HG03439 (cell line): ENCODE data around the gene PCID2.
"Not testable (repeated sequence)": the region's sequence is repeated elsewhere in the genome, so short reads cannot be mapped to it uniquely, and the experiment has no call there.

Source experiments
- ATAC-seq: cut with Tn5 transposase; IDR thresholded peaks from one replicate; pipeline ENCODE4 v1.9.1; 2021; ENCODE audit warnings: mild to moderate bottlenecking, moderate library complexity; ENCODE audit not compliant: unreplicated experiment

Gene PCID2

DNA sequence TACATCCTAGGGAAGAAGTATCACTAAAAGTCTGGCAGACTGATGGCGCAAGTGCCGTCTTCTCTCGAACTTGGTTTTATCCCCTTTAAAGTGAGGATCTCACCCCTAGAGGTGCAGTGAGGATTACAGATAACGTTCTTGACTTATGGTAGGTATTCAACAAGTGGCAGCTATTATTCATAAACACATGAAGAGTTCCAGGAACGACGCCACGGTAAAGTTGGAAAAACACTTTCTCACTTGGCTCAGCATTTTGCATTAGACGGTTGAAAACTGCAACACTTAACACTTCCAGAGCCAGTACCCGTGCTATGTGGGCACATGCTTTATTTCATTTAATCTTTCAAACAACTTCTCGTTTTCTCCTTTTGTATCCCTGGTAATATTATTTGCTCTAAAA, 41.3 kb downstream of the PCID2 start:
- no peak for ATAC-seq

DNA sequence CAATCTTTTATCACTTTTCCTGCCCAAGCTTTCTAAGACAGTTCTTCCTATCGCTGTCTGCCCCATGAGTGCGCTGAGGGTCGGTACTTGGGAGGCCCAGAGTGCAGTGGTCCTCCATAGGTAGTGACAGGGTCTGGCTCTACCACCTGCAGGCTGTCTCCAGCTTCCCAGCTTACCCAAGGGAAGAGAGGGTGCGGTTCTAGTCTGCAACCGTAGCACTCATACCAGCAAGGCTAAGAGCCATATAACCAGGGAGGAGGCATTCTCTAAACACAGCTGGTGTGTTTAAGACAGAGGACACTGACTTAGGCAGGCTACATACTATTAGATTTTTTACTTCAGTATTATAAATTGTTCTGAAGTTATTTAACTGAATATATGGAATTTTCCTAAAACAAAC, 41.8 kb downstream of the PCID2 start:
- no peak for ATAC-seq

DNA sequence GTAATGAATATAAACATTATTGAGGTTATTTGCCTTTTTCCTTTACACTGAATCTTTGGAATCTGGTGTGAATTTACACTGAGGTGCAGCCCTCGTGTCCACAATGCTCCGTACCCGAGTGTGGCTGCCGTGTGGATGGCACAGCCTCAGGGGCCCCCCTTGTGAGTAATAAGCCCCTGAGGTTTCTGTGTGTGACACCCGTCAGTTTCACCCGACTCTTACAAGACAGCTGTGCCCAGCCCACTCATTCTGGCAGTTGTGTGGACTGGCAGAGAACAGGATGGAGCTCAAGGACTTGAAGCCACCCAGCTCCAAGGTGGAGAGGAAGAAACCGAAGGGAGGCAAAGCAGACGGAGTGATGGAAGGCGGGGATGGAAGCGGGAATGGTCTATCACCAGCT, 42.2 kb downstream of the PCID2 start:
- no peak for ATAC-seq

GRCh38 chr13:113164492-113164891, 44.0 kb downstream of the PCID2 start:
- ATAC-seq = no peak

DNA sequence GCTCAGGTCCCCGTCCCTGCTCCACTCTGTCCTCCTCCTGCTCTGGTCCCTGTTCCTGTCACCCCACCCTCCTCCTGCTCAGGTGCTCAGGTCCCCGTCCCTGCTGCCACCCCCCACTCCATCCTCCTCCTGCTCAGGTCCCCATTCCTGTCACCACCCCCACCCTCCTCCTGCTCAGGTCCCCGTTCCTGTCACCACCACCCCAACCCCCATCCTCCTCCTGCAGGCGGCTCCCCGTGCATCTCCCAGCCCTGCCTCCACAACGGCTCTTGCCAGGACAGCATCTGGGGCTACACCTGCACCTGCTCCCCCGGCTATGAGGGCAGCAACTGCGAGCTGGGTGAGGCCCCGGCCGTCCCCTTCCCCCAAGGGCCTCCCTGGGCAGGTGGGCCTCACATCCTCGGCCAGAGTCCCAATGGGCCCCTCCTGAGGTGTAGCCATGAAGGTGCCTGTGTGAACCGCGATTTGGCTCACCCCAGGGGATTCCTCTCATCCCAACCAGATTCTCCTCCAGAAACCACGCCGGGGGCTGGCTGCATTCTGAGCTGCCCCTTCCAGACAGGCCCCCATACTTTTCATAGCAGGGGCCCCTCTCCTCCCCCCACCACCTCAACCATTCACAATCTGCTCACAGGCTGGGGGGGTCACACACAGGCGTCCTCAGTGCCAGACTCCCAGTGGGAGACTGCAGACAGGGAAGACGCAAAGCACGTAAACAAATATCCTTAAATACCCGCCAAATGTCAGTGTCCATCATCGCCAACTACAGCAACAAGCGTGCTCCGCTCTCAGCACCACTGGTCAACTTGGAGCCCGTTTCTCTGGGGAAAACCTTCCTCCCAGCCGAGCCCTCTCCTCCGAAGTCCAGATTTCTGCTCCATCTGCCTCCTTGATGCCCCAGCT, 45.4 kb downstream of the PCID2 start:
- ATAC-seq = no peak

GRCh38 chr13:113161975-113162374, 46.5 kb downstream of the PCID2 start:
- not testable (repeated sequence) for ATAC-seq

DNA sequence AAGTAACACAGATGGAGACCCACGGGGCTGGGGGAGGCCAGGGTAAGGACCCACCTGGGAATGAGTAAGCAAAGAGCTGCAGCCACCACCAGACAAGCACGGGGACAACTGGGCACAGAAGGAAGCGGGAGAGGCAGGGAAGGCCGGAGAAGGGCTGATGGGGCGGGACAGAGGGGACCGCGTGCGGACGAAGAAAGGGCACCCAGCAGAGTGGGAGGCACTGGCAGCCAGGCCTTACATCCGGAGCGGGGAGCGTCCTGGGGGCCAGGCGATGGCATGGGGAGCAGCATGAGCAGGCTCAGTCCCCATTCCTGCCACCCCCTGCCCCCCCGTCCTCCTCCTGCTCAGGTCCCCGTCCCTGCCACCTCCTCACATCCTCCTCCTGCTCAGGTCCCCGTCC, 47.0 kb downstream of the PCID2 start:
- no peak for ATAC-seq

DNA sequence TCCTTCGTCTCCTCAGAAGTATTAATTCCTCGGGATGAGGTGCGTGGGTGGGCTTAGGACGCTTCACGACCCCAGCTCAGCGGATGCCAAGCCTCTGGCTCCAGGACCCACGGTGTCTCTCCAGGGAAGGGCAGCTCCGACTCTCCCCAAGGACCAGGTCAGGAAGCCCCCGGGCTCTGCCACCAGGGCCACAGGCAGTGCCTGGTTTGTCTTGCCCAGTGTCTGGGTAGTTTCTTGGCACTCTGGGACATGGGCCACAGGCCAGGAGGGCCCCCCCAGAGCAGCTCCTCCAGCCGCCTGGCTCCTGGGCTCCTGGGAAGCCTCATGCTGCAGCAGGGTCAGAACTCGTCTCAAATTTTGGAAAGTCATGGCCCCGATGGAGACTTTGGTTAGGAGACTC, 47.5 kb downstream of the PCID2 start:
- no peak for ATAC-seq

- ATAC-seq = no peak
Observed at GRCh38 chr13:113159701-113160100, 48.8 kb downstream of the PCID2 start.

DNA sequence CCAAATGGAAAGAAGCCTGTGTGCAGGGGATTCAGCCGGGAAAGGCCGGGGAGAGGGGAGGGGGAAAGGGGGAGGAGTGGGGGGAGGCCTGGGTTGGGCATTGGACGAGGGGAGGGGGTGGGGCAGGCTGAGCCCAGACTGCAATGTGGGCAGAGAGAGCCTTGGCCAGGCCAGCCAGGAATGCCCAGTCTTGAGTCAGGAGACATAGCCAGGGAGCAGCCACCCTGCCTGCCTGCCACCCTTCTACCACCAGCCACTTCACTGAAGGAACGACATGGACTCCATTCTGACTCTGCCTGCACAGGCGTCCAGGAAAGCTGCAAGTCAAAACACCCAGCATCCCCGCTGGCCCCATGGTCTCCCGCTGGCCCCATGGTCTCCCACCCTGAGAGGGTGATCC, 49.5 kb downstream of the PCID2 start:
- no peak for ATAC-seq

- no peak for ATAC-seq
Observed at GRCh38 chr13:113157929-113158747, 50.3 kb downstream of the PCID2 start, which contains the start of gene PROZ. PROZ (plus strand) TSS chr13:113158648; CDS start chr13:113158661, 13 bp downstream.

- no peak for ATAC-seq
Observed at GRCh38 chr13:113157206-113157928, 51.1 kb downstream of the PCID2 start.

- no peak for ATAC-seq
Observed at GRCh38 chr13:113155982-113156655, 52.4 kb downstream of the PCID2 start.

DNA sequence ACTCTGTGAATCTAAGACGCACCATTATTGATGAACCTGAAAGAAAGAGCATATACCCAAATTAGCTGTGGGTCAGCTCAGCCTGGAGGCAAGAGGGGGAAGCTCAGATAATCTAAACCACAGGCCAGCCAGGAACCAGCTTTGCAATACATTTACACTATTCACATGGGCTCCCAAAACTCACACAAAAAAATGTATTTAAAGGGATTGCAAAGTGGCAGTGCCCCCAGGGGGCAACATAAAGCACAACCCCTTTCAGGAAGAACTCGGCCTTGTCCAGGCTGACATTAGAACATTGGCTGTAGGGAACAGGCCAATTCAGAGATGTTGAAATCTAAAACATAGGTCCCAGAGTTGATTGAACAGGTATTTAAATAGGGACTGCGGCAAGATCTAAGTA, 53.3 kb downstream of the PCID2 start:
- no peak for ATAC-seq

GRCh38 chr13:113153810-113154748, 54.4 kb downstream of the PCID2 start:
- peak; percentile 49 for ATAC-seq

GRCh38 chr13:113152984-113153809, 55.3 kb downstream of the PCID2 start:
- peak; percentile 23 for ATAC-seq

- no peak for ATAC-seq
Observed at GRCh38 chr13:113152691-113152983, 55.8 kb downstream of the PCID2 start.

DNA sequence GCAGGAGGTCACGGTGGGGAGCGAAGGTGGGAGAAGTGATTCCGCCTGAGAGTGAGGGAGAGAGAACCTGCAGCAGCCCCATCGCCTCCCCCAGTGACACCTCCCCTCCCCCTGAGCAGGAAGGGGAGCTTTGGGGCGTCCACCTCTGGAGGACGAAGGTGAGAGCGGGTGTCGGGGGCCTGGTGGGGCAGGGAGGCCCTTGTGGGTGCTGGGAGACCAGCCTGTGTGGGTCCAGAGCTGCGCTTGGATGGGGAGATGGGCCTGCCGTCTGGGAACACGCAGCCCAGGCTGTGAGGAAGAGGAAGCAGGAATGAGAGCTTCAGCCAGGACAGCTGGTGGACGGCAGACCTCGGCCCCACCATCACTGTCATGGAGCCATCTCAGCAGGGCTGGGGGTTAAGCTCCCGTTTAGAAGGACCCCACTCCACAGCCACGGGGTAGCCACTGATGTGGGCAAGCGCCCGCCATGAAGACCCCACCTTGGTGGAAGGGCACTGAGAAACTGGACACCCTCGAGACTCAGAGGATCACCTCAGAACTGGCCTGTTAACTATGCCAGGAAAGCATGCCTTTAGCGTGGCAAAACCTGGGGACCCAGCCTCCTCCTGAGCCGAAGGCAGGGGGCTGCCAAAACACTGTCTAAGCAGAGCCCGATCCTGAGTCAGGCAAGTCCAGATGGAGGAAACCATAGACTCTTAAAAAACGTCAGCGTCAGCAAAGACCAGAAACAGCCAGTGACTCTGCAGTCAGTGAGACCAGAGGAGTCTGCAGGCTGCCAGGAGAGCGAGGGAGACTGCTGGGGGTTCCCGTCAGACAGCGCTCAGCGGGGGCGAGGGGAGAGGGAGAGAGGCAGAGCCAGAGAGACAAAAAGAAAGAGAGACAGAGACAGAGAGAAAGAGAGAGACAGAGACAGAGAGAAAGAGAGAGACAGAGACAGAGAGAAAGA, 56.5 kb downstream of the PCID2 start:
- no peak for ATAC-seq
